GM19035 (cell line): ENCODE data around the gene SLC35D2.
"Not testable (repeated sequence)": the region's sequence is repeated elsewhere in the genome, so short reads cannot be mapped to it uniquely, and the experiment has no call there.

Source experiments
- ATAC-seq: cut with Tn5 transposase; IDR thresholded peaks from one replicate; pipeline ENCODE4 v1.9.1; 2021; ENCODE audit not compliant: unreplicated experiment

Gene SLC35D2

GRCh38 chr9:96361668-96362067 lies 21.8 kb downstream of the SLC35D2 start:
- ATAC-seq = no peak

- no peak for ATAC-seq
Measured at GRCh38 chr9:96360976-96361375, 22.5 kb downstream of the SLC35D2 start.

- ATAC-seq = not testable (repeated sequence)
Measured at GRCh38 chr9:96360523-96360922, 23.0 kb downstream of the SLC35D2 start.

- ATAC-seq = no peak
Measured at GRCh38 chr9:96350866-96351265, 32.6 kb downstream of the SLC35D2 start.

GRCh38 chr9:96348261-96348660 lies 35.2 kb downstream of the SLC35D2 start:
- ATAC-seq = no peak

GRCh38 chr9:96345551-96345950 lies 38.0 kb downstream of the SLC35D2 start:
- ATAC-seq = no peak

- ATAC-seq = no peak
Measured at GRCh38 chr9:96344458-96345180, 38.9 kb downstream of the SLC35D2 start.

GRCh38 chr9:96343515-96344360 lies 39.8 kb downstream of the SLC35D2 start:
- ATAC-seq = no peak

GRCh38 chr9:96342571-96343245 lies 40.8 kb downstream of the SLC35D2 start:
- no peak for ATAC-seq

- no peak for ATAC-seq
Measured at GRCh38 chr9:96340707-96341106, 42.8 kb downstream of the SLC35D2 start.

- no peak for ATAC-seq
Measured at GRCh38 chr9:96338299-96338698, 45.2 kb downstream of the SLC35D2 start.

- no peak for ATAC-seq
Measured at GRCh38 chr9:96333958-96334357, 49.6 kb downstream of the SLC35D2 start.

GRCh38 chr9:96331236-96331947 lies 52.1 kb downstream of the SLC35D2 start:
- ATAC-seq = no peak

GRCh38 chr9:96327694-96328352 lies 55.7 kb downstream of the SLC35D2 start:
- no peak for ATAC-seq

- ATAC-seq = no peak
Measured at GRCh38 chr9:96323169-96323568, 60.3 kb downstream of the SLC35D2 start.

- not testable (repeated sequence) for ATAC-seq
Measured at GRCh38 chr9:96322736-96323135, 60.8 kb downstream of the SLC35D2 start.

GRCh38 chr9:96322210-96322609 lies 61.3 kb downstream of the SLC35D2 start:
- ATAC-seq = not testable (repeated sequence)

- no peak for ATAC-seq
Measured at GRCh38 chr9:96321515-96321914, 62.0 kb downstream of the SLC35D2 start.

- no peak for ATAC-seq
Measured at GRCh38 chr9:96320749-96321280, 62.7 kb downstream of the SLC35D2 start.

- no peak for ATAC-seq
Measured at GRCh38 chr9:96318921-96319565, 64.5 kb downstream of the SLC35D2 start.
